ENCODE data around the gene BEST3.

DNA sequence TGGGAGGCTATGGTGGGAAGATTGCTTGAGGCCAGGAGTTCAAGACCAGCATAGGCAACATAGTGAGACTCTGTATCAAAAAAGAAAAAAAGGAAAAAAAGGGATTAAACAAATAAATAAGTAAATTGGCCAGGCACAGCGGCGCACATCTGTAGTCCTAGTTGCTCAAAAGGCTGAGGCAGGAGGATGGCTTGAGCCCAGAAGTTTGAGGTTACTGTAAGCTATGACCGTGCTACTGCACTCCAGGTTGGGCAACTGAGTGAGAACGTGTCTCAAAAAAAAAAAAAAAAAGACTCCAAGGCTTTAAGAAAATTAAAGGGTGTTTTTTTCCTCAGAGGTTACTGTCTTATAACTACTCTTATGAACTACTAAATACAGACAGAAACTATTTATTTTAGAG, 11.7 kb downstream of the BEST3 start:
- TF ChIP-seq POLR2A (IDR thresholded peaks at IDR 0.05; ENCODE audit: low read depth, low read length): no peak
- no peak for TF ChIP-seq EZH2 (IDR thresholded peaks at IDR 0.05; ENCODE audit: borderline replicate concordance, low read depth, low read length, severe bottlenecking)
- TF ChIP-seq, protein P1, sequence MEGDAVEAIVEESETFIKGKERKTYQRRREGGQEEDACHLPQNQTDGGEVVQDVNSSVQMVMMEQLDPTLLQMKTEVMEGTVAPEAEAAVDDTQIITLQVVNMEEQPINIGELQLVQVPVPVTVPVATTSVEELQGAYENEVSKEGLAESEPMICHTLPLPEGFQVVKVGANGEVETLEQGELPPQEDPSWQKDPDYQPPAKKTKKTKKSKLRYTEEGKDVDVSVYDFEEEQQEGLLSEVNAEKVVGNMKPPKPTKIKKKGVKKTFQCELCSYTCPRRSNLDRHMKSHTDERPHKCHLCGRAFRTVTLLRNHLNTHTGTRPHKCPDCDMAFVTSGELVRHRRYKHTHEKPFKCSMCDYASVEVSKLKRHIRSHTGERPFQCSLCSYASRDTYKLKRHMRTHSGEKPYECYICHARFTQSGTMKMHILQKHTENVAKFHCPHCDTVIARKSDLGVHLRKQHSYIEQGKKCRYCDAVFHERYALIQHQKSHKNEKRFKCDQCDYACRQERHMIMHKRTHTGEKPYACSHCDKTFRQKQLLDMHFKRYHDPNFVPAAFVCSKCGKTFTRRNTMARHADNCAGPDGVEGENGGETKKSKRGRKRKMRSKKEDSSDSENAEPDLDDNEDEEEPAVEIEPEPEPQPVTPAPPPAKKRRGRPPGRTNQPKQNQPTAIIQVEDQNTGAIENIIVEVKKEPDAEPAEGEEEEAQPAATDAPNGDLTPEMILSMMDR (IDR thresholded peaks at IDR 0.05; ENCODE audit: extremely low read depth in 1 of 2, insufficient read depth in 1 of 2, low read depth in 1 of 2, low read length in 2 of 2): no peak
- TF ChIP-seq, protein P2, sequence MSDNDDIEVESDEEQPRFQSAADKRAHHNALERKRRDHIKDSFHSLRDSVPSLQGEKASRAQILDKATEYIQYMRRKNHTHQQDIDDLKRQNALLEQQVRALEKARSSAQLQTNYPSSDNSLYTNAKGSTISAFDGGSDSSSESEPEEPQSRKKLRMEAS (IDR thresholded peaks at IDR 0.05; ENCODE audit: insufficient read depth, insufficient read length): no peak
- no peak for TF ChIP-seq FOS (IDR thresholded peaks at IDR 0.05; ENCODE audit: borderline replicate concordance, insufficient read depth, low read length)
